GM18520 (cell line): ENCODE results near the gene OARD1.
"Not testable (repeated sequence)": the region's sequence is repeated elsewhere in the genome, so short reads cannot be mapped to it uniquely, and the experiment has no call there.

Experiments used
- ATAC-seq: cut with Tn5 transposase; IDR thresholded peaks from one replicate; pipeline ENCODE4 v1.9.1; 2021; ENCODE audit not compliant: unreplicated experiment

OARD1 gene, protein sequence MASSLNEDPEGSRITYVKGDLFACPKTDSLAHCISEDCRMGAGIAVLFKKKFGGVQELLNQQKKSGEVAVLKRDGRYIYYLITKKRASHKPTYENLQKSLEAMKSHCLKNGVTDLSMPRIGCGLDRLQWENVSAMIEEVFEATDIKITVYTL

DNA sequence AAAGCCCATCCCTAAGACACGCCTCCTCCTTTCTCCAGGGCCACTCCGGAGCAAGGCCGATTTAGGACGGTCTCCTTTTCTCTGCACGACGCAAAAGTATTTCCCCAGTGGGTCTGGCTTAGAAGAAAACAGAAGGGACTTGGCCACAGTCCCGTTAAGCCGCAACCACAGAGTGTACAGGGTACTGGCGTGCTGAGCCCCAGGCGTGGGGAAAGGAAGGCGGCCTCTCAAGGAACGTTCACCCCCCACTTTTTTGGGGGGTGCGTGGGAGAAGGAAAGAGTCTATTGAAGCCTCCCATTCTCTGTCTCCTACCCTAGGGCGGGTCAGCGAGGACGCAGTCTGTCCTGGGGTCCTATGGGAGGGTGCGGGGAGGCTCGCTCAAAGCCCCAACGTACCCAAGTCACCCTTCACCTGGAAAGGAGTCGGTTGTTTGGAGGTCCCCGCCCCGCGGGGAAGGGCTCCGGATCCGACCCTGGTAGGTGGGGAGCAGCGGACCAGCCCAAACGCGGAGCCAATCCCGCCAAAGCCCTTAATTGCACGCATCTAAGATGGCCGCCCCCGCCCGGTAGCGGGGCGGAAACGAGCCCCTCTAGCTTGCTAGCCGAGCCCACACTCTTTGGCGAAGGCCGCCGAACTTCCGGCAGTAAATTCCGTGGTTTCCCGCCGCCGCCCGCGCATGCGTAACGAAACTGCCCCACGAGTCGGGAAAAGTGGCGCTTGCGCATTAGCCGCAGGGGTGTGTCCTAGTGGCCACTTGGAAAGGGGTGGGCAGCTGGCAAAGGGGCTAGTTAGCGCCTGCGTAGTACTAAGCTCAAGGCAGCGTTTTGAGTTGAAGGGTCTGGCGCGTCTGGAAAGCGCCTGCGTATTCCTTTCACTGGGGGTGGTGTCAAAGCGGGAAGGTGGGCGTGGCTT lies at the start of gene OARD1:
TSS of gene OARD1 (minus strand) at position 434 of the 913 bp plus-strand sequence. CDS start 722 bp downstream, outside the sequence.
- ATAC-seq, result peak; percentile 44

- no peak for ATAC-seq
These were observed 47.9 kb upstream of the OARD1 start for GRCh38 chr6:41120058-41120457.

DNA sequence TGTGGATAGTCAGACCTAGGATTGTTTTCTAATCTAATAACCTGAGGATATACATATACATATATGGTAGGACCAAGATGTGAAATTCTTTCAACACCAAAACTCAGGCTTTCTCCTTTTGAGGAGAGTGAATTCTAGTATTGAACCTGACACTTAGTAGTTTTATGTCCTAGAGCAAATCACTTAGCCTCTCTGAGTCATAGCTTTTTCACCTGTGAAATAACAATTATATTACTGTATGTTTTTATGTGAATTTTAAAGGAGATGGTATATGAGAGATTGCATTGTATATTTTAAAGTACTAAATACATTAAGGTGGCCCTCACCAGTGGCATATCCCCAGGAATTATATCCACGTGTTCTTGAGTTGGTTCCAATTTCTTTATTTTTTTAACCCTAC lies 47.4 kb upstream of the OARD1 start:
- no peak for ATAC-seq

DNA sequence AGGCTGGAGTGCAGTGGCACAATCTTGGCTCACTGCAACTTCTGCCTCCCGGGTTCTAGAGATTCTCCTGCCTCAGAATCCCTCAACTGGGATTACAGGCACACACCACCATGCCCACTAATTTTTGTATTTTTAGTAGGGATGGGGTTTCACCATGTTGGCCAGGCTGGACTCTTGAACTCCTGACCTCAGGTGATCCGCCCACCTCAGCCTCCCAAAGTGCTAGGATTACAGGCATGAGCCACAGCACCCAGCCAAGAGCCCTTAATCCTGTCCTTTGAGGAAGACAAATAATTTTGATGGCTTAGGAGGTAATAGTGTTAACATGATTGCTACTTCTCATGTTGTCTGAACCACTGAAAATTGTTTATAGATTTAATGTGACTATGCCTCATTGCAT lies 42.9 kb upstream of the OARD1 start:
- not testable (repeated sequence) for ATAC-seq

DNA sequence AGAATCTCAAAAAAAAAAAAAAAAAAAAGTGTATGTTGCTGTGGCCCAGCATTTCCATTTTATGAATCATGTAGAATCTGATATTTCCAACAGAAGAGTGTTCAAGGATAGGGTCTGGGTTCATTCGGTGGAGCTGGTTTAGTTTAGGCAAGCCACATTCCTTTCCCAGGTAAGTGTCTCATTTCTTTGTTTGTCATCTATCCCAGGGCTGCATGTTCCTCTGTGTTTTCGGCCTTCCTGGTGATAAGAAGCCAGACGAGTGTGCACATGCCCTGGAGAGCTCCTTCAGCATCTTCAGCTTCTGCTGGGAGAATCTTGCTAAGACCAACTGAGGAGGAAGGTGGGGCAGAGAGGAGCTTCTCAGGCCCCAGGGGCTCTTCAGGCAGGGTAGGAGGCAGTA lies 38.9 kb upstream of the OARD1 start:
- ATAC-seq, result no peak

- no peak for ATAC-seq
These were observed 31.7 kb upstream of the OARD1 start for GRCh38 chr6:41103847-41104246.

DNA sequence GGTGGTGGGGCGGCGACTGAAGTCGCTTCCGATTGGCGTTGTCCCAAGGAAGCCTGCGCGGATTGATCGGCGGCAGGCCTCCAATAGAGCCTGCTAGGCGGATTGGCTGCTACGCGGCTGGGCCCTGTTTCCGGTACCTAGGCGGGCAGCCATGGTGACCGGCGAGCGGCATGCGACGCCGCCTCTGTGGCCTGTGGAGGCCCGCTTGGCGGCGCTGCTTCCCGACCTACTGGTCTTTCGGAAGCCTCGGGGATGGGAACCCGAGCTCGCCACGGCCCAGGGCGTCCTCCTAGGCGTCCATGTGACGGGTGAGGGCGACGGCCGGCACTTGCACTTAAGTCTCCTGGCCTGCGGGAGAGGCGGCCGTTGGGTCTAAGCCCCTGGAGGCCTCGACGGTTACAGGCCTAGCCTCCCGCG lies 28.7 kb upstream of the OARD1 start:
- no peak for ATAC-seq

- ATAC-seq, result no peak
These were observed 26.2 kb upstream of the OARD1 start for GRCh38 chr6:41098366-41098765.

- ATAC-seq, result no peak
These were observed 25.4 kb upstream of the OARD1 start for GRCh38 chr6:41097467-41098090.

GRCh38 chr6:41093729-41094128 lies 21.6 kb upstream of the OARD1 start:
- no peak for ATAC-seq

DNA sequence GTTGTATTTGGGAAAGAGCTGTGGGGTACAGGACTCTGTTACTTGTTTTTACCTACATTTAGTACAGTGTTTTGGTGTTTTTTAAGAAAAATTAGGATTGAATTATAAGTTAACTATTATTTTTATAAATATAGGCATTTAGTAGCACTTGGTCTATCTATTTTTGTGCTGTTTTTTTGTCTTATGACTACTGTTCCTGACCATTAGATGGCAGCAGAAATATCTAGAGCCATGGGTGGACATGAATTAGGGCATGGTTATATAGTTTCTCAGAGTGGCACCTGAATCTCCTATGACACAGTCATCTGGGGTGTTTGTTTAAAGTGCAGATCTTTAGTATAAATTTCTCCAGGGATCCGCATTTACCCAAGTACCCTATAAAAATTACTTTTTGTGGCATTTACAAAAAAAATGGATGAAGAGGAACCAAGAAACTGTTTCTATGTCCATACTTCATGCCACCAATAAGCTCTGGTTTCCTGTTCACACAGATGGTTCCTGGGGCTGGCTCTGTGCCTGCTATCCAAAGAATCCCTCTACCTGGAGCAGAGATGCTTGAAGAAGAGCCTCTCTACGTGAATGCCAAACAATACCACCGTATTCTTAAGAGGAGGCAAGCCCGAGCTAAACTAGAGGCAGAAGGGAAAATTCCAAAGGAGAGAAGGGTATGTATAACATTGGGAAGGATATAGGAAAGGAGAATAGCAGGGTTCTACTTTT lies 20.4 kb upstream of the OARD1 start:
- ATAC-seq, result no peak

GRCh38 chr6:41090841-41091761 lies 18.9 kb upstream of the OARD1 start:
- no peak for ATAC-seq

DNA sequence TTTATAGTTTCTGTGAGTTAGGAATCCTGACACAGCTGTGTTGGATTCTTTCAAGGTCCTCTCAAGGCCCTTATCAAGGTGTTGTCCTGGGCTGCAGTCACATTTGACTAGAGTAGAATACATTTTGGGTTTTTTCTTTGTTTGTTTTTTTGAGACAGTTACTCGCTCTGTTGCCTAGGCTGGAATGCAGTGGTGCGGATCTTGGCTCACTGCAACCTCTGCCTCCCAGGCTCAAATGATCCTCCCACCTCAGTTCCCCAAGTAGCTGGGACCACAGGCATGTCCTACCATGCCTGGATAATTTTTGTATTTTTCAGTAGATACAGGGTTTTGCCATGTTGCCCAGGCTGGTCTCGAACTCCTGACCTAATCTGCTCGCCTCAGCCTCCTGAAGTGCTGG lies 16.3 kb upstream of the OARD1 start:
- no peak for ATAC-seq

- no peak for ATAC-seq
These were observed 13.0 kb upstream of the OARD1 start for GRCh38 chr6:41085182-41085581.

GRCh38 chr6:41083072-41083471 lies 10.9 kb upstream of the OARD1 start:
- ATAC-seq, result no peak

DNA sequence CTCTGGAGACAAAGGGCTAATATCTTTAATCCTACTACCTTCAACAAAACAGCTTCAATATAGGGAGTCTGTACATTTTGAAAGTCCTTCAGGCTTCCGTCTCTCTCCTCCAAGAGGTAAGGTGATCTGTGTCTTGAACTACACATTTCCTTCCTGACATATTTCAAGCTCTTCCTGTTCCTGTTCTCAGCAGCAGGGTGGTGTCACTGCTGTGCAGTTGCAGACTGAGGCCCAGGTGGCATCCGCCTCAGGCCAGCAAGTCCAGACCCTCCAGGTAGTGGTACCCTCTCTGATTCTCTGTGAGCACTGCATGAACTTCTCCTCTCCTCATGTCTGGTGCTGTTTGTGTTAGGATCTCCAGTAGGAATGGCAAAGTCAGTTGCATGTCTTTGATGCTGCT lies 8.5 kb upstream of the OARD1 start:
- no peak for ATAC-seq

- ATAC-seq, result no peak
These were observed 6.9 kb upstream of the OARD1 start for GRCh38 chr6:41079080-41079479.

- ATAC-seq, result no peak
These were observed 5.9 kb upstream of the OARD1 start for GRCh38 chr6:41078101-41078500.

DNA sequence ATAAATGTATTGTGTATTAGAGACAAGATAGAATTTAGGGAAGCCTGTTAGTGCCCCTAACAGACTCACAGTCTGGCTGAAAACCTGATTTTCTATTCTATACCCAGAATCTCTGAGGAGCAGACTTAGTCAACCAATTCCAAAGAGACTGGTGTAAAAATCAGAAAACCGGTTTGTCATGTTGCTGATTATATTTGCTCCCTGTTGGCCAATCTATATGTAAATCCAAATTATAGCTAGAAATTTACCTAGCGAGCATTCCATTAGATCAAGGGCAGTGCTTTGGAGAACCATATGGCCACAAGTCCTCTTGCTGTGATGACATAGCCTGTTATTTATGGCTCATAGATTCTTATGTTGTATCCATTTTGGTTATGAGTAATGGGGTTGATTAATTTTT lies 5.4 kb upstream of the OARD1 start:
- ATAC-seq, result no peak
